GM18511 (cell line): ENCODE measurements around the gene PHACTR2.
A peak's percentile ranks its signal among the peaks of the same experiment; 100 is the strongest.
"Not testable (repeated sequence)": the region's sequence is repeated elsewhere in the genome, so short reads cannot be mapped to it uniquely, and the experiment has no call there.

Experiments used
- ATAC-seq: cut with Tn5 transposase; IDR thresholded peaks from one replicate; pipeline ENCODE4 v1.9.1; 2021; ENCODE audit warnings: mild to moderate bottlenecking, moderate library complexity; ENCODE audit not compliant: unreplicated experiment

PHACTR2 gene

DNA sequence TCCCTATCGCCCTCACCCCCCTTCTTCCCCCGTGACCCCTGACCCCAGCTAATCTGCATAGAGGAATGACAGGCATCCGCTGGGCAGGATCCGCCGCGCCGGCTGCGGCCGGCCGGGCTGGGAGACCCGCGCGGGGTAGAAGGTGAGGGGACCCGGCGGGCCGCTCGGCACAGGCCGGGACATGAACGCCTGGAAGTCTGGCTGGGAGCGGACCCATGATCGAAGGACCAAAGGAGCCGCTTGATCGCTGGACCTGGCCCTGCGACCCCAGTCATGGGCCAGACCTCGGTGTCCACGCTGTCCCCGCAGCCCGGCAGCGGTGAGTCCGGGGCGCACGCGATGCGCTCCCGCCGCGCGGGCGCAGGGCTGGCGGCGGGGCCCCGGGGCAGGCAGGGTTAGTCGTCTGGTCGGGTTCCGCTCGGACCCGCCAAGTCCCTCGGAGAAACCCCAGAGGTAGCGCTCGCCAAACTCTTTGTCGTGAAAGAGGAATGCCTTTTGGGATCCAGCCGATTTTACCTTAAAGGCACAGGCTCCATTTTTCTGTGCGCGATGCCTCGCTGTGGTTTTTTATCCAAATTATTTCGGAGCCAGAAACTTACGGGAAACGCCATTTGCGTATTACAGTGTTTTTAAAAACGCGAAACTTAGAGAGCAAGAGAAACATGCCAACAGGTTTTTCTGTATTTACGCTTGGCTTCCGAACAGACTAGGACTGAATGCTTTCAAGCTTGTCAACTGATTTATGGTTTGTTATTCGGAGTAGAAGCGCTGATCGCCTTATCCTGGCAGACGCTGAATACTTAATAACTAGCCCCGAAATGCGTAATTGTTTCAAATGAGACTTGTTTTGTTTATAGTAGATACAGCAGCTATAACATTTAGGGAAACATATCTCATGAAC is at the start of gene PHACTR2:
Gene PHACTR2 (plus strand): TSS at position 75 of the 901 bp plus-strand sequence. CDS start 199 bp downstream, at position 274.
- peak; percentile 45 for ATAC-seq

DNA sequence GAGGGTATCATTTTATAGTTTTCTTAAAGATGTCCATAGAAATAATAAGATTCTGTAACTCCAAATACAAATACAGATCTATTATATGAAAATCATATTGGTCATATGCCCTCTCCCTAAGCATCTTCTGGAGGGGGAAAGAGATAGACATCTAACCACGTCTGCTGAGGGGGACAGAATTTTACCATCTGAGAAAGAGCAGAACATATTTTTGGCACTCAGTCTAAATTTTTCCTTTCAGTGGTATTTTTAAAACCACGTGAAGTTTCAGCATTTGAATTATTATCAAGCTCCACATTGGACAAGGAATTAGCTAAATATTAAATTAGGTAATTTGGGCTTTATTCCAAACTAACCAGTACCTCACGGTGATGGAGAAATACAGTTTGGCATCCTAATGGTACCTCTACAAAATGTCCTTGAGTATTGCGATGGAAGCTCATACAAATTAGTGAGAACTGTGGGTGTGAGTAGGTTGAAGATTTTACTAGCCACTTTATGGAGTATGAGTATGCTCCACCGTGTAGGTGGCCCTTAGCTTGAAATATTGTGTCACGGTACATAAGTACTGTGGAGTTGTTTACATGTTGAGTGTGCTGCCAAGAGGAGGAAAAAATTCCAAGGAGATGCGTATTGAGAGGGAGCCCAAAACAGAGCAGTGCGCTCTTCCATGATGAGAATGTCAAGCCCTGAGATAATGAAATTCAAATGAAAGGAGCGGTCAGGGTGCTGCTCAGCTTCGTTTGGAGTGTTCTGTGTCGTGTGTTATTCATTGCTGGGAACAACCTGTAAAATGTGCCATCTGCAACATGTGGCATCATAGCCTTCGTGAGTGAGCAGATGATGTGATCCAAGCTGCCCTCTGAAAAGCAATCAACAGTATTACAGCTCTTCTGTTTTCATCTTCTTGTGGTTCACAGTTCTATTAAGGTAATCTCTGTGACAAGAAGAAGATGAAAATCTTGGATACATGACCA is 48.4 kb upstream of the PHACTR2 start:
- ATAC-seq = no peak

DNA sequence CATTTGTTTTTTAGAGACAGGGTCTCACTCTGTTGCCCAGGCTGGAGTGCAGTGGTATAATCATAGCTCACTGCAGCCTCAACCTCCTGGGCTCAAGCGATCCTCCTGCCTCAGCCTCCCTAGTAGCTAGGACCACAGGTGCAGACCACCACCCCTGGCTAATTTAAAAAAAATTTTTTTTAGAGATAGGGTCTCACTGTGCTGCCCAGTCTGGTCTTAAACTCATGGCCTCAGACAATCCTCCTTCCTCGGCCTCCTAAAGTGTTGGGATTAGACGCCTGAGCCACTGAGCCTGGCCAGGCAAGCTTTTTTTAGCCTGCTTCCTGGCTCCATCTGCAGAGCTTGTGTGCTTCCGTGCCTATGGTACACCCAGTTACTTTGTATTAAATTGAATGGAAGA is 46.6 kb upstream of the PHACTR2 start:
- ATAC-seq = not testable (repeated sequence)

DNA sequence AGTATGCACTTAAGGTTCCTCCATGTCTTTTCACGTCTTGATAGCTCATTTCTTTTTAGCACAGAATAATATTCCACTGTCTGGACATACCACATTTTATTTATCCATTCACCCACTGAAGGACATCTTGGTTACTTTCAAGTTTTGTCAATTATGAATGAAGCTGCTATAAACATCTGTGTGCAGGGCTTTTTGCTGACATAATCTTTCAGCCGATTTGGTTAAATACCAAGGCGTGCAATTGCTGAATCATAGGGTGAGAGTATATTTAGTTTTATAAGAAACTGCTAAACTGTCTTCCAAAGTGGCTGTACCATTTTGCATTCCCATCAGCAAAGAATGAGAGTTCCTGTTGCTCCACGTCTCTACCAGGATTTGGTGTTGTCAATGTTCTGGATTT is 44.9 kb upstream of the PHACTR2 start:
- no peak for ATAC-seq

DNA sequence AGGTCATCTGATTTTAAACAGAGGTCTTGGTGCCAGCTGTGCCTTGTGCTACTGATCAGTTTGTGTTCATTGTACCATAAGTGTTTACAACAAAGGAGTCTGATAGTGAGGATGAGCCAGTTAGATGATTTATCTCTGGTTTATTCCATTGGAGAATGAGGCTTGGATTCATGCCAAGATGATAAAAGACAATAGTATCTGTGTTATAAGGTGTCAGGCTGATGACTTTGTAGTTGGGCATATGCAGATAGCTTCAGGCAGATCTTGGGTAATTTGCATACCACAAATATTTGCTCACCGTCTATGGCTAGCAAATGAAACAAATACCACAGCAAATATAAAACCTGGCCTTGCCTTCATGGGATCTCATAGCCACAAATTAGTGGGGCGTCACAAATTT is 43.3 kb upstream of the PHACTR2 start:
- no peak for ATAC-seq

DNA sequence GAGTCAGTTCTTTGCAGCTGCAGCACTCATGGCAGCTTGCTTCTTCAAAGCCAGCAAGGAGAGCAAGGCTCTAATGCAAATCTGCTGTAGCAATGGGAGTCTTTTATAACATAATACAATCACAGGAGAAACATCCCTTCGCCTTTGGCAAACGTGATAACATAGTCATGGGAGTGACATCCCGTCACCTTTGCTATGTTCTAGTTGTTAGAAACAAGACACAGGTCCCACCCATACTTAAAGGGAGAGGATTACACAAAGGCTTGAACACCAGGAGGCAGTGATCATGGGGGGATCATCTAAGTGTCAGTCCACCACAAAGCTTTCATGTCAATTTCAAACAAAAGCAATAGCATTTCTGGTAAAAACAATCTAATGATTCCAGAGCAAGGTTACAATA is 40.1 kb upstream of the PHACTR2 start:
- ATAC-seq = no peak

DNA sequence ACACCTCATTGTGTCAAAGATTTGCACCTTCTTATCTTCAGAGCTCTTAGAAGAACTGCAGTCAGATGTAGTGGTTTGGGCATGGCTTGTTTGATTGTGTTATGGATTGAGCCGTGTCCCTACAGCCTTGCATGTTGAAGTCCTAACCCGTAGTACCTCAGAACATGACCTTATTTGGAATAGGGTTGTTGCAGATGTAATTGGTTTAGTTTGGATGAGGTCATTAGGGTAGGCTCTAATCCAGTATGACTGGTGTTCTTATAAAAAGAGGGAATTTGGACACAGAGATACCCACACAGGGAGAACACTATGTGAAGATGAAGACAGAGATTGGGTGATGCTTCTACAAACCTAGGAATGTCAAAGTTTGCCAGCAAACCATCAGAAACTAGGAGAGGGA is 35.4 kb upstream of the PHACTR2 start:
- ATAC-seq = no peak

DNA sequence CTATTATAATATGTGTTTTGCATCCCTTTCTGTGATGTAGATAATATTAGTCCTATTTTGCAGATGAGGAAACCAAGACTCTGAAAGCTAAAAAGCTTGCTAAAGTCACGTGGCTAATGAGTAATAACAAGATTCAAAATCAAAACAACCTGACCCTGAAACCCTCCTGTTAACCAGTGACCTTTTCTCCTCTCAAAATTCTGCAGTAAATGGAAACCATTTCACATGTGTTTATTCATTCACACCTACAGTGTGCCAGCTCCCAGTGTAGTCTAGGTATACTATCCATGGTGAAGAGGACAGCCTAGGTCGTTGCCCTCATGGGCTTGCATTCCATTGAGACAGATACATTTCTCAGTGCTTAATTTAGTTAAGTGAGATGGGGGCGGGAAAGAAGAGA is 30.6 kb upstream of the PHACTR2 start:
- ATAC-seq = peak; percentile 31

DNA sequence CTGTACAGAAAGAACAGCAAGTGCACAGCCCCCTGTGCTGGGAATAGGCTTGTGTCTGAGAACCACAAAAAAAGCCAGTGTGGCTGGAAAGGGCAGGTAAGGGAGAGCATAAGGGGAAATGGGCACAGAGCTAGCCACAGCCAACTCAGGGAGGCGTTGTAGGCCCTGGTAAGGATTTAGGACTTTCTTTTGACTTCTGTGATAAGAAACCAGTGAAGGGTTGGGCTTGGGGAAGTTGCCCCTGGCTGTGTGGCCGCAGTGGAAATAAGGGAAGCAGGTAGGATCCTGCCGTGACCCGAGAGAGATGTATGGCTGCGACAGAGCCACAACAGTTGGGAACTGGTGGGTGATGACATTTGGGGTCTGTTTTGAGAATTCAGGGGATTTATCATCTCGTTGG is 30.0 kb upstream of the PHACTR2 start:
- no peak for ATAC-seq

DNA sequence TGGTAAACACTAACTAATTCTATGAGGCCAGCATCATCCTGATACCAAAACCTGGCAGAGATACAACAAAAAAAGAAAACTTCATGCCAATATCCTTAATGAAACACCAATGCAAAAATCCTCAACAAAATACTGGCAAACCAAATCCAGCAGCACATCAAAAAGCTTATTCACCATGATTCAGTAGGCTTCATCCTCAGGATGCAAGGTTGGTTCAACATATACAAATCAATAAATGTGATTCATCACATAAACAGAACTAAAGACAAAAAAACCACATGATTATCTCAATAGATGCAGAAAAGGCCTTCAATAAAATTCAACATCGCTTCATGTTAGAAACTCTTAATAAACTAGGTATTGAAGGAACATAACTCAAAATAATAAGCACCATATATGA is 28.4 kb upstream of the PHACTR2 start:
- not testable (repeated sequence) for ATAC-seq

DNA sequence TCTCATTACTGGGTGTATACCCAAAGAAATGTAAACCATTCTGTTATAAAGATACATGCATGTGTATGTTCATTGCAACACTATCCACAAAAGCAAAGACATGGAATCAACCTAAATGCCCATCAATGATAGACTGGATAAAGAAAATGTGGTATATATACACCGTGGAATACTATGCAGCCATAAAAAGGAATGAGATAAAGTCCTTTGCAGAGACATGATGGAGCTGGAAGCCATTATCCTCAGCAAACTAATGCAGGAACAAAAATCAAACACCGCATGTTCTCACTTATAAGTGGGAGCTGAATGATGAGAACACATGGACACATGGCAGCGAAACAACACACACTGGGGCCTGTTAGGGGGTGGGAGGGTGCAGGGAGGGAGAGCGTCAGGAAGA is 26.4 kb upstream of the PHACTR2 start:
- not testable (repeated sequence) for ATAC-seq

DNA sequence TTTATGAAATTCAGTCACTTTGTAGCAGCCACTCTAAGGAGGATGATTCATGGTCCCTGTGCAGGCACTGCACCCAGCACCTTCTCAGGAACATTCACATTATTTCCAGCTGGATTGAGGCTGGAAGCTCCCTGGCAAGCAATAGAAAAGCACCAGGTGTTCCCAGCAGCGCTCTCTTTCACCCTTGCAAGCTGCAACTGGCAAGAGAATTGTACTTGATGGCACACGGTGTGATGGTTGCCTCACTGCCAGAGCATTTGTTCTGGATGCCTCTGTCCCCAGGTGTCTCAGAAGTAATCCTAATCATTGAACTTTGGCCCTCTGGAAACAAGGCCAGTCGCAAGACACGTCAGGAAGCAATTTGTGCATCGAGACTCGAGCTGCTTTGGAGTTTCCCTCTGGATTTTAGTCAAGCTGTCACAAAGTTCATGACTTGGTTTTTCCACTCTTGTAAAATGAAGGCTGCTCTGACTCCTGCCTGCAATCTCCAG is 24.9 kb upstream of the PHACTR2 start:
- ATAC-seq = no peak

DNA sequence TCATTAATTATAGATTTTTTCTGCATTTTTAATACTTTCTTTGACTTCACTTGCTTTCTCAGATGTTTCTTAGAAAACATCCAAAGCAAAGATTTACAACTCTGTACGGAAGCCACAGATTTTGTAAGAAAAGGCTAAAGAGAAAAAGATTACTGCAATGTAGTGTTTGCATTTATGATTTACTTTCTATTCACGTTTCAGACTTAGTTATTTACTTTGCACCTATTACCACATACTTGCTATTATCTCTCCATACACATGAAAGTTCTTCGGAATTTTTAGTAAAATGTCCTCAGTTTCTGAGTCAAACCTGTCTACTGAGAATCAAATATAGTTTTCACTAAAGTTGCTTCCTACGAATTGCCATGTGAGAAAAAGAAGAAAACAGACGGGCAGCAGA is 22.2 kb upstream of the PHACTR2 start:
- ATAC-seq = no peak

DNA sequence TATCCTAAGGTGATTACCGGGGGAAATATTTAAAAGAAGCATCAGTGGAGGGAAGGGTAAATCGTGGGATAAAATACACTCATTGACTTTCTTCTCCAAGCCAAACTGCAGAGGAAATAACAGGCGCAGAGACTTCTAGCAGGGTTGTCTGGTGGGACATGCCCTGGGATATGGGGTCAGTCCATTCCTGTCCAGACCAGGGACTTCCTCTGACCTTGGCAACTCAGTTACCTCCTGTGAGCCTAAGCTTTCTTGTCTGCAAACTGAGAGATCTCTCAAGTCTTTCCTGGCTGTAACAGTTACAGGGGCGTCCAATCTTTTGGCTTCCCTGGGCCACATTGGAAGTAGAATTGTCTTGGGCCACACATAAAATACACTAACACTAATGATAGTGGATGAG is 21.7 kb upstream of the PHACTR2 start:
- ATAC-seq = no peak

DNA sequence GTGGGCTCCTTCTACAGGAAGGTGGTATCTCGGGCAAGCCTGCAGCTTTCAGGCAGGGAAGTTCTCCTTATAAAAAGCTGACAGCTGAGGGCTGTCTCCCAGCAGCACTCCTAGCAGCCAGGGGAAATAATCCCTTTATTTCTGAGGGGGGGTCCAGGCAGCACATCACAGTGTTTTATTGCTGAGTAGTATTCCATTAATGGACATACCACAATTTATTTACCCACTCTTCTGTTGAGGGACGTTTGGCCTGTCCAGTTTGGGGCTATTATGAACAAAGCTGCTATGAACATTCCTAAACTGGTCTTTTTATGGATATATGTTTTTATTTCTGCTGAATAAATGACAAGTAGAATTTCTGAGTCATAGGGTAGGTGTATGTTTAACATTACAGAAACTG is 20.0 kb upstream of the PHACTR2 start:
- ATAC-seq = no peak

DNA sequence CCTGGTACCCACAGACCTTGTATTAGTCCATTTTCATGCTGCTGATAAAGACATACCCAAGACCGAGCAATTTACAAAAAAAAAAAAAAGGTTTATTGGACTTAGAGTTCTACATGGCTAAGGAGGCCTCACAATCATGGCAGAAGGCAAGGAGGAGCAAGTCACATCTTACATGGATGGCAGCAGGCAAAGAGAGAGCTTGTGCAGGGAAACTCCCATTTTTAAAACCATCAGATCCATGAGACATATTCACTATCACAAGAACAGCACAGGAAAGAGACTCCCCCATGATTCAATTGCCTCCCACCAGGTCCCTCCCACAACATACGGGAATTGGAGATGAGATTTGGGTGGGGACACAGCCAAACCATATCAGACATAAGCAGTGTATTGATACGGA is 17.6 kb upstream of the PHACTR2 start:
- not testable (repeated sequence) for ATAC-seq

DNA sequence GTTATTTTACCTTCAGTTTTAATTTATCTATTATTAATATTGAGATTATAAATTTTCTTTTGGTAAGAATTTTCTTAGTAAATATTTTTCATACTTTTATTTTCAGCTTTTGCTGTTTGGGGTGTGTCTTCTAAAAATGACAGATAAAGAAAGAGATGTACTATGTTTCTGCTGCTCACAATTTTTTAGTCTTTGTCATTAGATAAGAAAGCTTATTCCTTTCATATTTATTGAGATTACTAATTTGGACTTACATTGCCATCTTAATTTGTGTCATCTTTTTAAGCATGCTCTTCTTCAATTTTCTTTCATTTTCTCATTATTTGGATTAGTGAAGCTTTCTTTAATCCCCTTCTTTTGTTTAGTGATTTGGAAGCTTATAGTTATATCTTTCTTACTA is 13.6 kb upstream of the PHACTR2 start:
- ATAC-seq = no peak

DNA sequence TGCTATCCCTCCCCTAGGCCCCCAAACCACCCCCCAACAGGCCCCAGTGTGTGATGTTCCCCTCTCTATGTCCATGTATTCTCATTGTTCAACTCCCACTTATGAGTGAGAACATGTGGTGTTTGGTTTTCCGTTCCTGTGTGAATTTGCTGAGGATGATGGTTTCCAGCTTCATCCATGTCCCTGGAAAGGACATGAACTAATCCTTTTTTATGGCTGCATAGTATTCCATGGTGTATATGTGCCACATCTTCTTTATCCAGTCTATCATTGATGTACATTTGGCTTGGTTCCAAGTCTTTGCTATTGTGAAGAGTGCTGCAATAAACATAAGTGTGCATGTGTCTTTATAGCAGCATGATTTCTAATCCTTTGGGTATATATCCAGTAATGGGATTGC is 11.8 kb upstream of the PHACTR2 start:
- ATAC-seq = not testable (repeated sequence)

DNA sequence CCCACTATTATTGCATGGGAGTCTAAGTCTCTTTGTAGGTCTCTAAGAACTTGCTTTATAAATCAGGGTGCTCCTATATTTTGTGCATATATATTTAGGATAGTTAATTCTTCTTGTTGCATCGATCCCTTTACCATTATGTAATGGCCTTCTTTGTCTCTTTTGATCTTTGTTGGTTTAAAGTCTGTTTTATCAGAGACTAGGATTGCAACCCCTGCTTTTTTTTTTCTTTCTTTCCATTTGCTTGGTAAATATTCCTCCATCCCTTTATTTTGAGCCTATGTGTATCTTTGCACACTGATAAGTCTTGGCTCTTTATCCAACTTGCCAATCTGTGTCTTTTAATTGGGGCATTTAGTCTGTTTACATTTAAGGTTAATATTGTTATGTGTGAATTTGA is 8.3 kb upstream of the PHACTR2 start:
- ATAC-seq = not testable (repeated sequence)

DNA sequence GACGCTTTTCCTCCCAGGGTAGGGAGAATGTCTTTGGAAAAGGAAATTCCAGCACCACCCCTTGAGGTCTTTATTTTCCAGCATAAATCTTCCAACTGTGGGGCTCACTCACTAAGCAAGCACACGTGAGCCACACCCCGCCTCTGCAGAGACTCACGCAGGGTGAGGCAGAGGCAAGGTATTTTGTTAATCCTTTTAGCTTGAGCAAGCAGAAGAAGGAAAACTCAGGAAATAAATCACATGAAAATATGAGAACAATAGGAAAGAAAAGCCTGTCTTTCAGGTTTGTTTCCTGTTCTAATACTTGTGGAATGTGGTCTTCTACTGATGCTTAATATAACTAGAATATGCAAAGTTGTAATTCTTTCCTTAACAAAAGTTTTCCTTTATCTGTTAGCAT is 4.1 kb upstream of the PHACTR2 start:
- ATAC-seq = no peak
